PC-3 (cell line): ENCODE data around the gene NOM1.

Experiments
- EZH2 ChIP-seq: fragments of 300-600 bp; sonication (generic); IDR thresholded peaks from one replicate; pipeline ENCODE4 v1.6.1; 2017; ENCODE audit warnings: antibody characterized with exemption, mild to moderate bottlenecking, low read length; ENCODE audit not compliant: unreplicated experiment
- EZH2phosphoT487 ChIP-seq: fragments of 300-600 bp; sonication (generic); IDR thresholded peaks from 2 replicates; pipeline ENCODE4 v1.6.1; 2018; ENCODE audit warnings: mild to moderate bottlenecking, antibody characterized with exemption, low read length, borderline replicate concordance
- TF ChIP-seq, protein P1 (sequence below): fragments of 300-600 bp; sonication (generic); conservative IDR thresholded peaks from 2 replicates; pipeline ENCODE4 v1.5.1; 2017; ENCODE audit warnings: antibody characterized with exemption, low read depth, mild to moderate bottlenecking, low read length

DNA sequence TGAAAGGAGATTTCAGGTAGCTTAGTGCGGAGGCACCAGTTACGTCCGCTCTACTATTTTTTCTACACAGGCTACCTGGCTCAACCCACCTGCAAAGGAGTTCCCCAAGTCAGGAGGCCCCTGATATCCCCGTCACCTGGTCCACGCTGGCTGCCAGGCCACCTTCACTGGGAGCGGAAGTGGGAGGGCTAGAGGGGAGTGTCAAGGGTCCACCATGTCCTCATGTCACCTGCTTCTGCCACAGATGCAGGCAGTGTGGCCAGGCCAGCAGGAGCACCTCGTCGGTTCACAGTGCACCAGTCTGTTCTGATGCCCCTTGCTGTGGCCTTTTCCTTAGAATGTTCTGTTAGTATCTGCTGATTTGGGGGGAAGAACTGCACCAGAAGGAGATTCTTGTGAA, 16.9 kb downstream of the NOM1 start:
- TF ChIP-seq, protein P1, sequence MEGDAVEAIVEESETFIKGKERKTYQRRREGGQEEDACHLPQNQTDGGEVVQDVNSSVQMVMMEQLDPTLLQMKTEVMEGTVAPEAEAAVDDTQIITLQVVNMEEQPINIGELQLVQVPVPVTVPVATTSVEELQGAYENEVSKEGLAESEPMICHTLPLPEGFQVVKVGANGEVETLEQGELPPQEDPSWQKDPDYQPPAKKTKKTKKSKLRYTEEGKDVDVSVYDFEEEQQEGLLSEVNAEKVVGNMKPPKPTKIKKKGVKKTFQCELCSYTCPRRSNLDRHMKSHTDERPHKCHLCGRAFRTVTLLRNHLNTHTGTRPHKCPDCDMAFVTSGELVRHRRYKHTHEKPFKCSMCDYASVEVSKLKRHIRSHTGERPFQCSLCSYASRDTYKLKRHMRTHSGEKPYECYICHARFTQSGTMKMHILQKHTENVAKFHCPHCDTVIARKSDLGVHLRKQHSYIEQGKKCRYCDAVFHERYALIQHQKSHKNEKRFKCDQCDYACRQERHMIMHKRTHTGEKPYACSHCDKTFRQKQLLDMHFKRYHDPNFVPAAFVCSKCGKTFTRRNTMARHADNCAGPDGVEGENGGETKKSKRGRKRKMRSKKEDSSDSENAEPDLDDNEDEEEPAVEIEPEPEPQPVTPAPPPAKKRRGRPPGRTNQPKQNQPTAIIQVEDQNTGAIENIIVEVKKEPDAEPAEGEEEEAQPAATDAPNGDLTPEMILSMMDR: no peak
- no peak for TF ChIP-seq EZH2
- TF ChIP-seq EZH2phosphoT487: no peak
